HepG2 (cell line): ENCODE results near the gene C1RL. TPM values are rescaled to one million over a fixed set of nuclear protein-coding genes. Genes with fewer than 3 reads are reported as not detected.

Experiments
- ATAC-seq: fragments of 200-7000 bp; cut with Tn5 transposase; 3 replicates; pipeline ENCODE4 v1.9.1; 2020; ENCODE audit warnings: mild to moderate bottlenecking, moderate library complexity
- BruUV-seq: library from RNA; stranded (reverse); fragments of 400-500 nt; replicated peaks from 2 replicates; lab custom pipeline; 2021; lab: Mats Ljungman, UMichigan
- CTCF ChIA-PET: fragments of 300-600 bp; formaldehyde crosslinking; extraction: SDS; loops from one replicate; lab custom pipeline; 2021; ENCODE audit warnings: low total read pairs, inconsistent platforms, low intra/inter-chr PET ratio; lab: Yijun Ruan, JAX
- POLR2A ChIA-PET: fragments of 350-600 bp; sonication (Branson Sonifier 250); formaldehyde crosslinking; loops from one replicate; lab custom pipeline; 2020; ENCODE audit warnings: antibody characterized with exemption, inconsistent platforms; lab: Yijun Ruan, JAX
- DNase-seq: peaks from one replicate; pipeline ENCODE4 v3.0.0-alpha.2; 2015; ENCODE audit warnings: low spot score
- FAIRE-seq: peaks from 3 replicates; lab custom pipeline; 2011; peaks lifted over from hg19 to GRCh38; lab: Jason Lieb, UNC
- H2AFZ ChIP-seq: one replicate; pipeline ENCODE4 v1.6.1; 2011; ENCODE audit warnings: low read length, inconsistent platforms
- H3K27ac ChIP-seq: fragments of 300-600 bp; 3 replicates; pipeline ENCODE4 v1.8.0; 2011; ENCODE audit warnings: mixed run types, mild to moderate bottlenecking, mixed read lengths, low read length, inconsistent platforms; ENCODE audit not compliant: insufficient read depth; ENCODE audit errors: extremely low read length
- H3K27me3 ChIP-seq, 2 experiments: fragments of 200-600 bp in 1 of 2; 2 replicates in 1 of 2; 3 replicates in 1 of 2; pipeline versions ENCODE4 v1.6.0 to v1.8.0; 2011; ENCODE audit warnings: low read length in 2 of 2, mild to moderate bottlenecking in 2 of 2, moderate library complexity in 2 of 2, inconsistent platforms in 1 of 2; ENCODE audit not compliant: insufficient read depth in 2 of 2, control insufficient read depth in 1 of 2
- H3K36me3 ChIP-seq, 2 experiments: fragments of 200-600 bp in 1 of 2; replicated peaks in 1 of 2; 2 replicates in 1 of 2; 3 replicates in 1 of 2; pipeline versions ENCODE4 v1.5.1 to v1.8.0; 2011; ENCODE audit warnings: low read length in 2 of 2, inconsistent platforms in 1 of 2; ENCODE audit not compliant: insufficient read depth in 2 of 2, control insufficient read depth in 1 of 2
- H3K4me1 ChIP-seq: 2 replicates; pipeline ENCODE4 v1.5.1; 2012; ENCODE audit warnings: low read length, inconsistent platforms; ENCODE audit not compliant: insufficient read depth
- H3K4me2 ChIP-seq: 2 replicates; pipeline ENCODE4 v1.6.0; 2011; ENCODE audit warnings: low read depth, low read length, inconsistent platforms
- H3K4me3 ChIP-seq, 3 experiments: fragments of 200-600 bp in 1 of 3; sonication (generic), shearing (Covaris generic) in 1 of 3; replicated peaks in 1 of 3; 2 replicates each; pipeline ENCODE4 v1.5.1; 2011 to 2016; ENCODE audit warnings: low read length in 3 of 3, inconsistent platforms in 2 of 3, low read depth in 2 of 3, mild to moderate bottlenecking in 2 of 3, control low read depth in 1 of 3, mixed read lengths in 1 of 3; ENCODE audit not compliant: insufficient read depth in 1 of 3
- H3K79me2 ChIP-seq: one replicate; pipeline ENCODE4 v1.6.1; 2011; ENCODE audit warnings: low read length, inconsistent platforms; ENCODE audit not compliant: insufficient read depth
- H3K9ac ChIP-seq: 2 replicates; pipeline ENCODE4 v1.6.0; 2011; ENCODE audit warnings: mild to moderate bottlenecking, low read depth, low read length, inconsistent platforms; ENCODE audit not compliant: insufficient read depth
- H3K9me3 ChIP-seq: 2 replicates; pipeline ENCODE4 v1.5.1; 2012; ENCODE audit warnings: mild to moderate bottlenecking, low read length
- H4K20me1 ChIP-seq: 2 replicates; pipeline ENCODE4 v1.6.0; 2011; ENCODE audit warnings: inconsistent platforms, mild to moderate bottlenecking, low read length, moderate library complexity; ENCODE audit not compliant: insufficient read depth
- MTA1 ChIP-seq: sonication (generic); formaldehyde crosslinking; IDR thresholded peaks from 2 replicates; pipeline ENCODE4 v1.4.0; 2020; ENCODE audit warnings: missing genetic modification reagents, mild to moderate bottlenecking, borderline replicate concordance
- RBFOX2 ChIP-seq: fragments of 200-400 bp; formaldehyde crosslinking; IDR thresholded peaks from 2 replicates; pipeline ENCODE4 v1.6.1; 2017; ENCODE audit warnings: low read depth, mild to moderate bottlenecking, low read length
- WGBS: methylation state at CpG from one replicate; pipeline ENCODE4 v1.1.6; 2017; ENCODE audit warnings: low lambda C conversion rate; 5-methylcytosine and 5-hydroxymethylcytosine counted together
- in situ Hi-C: cut with HindIII; loops from 2 replicates; pipeline ENCODE4 v1.10.0; 2017; ENCODE audit warnings: low pct_unique_long_range_greater_than_20kb; ENCODE audit not compliant: extremely low pct_ligation_motif_present
- intact Hi-C: fragments of 100-400 bp; cut with micrococcal nuclease; formaldehyde crosslinking; loops from one replicate; pipeline ENCODE4 v1.10.0; 2022; ENCODE audit not compliant: unreplicated experiment
- polyA plus RNA-seq, 8 experiments: library from polyadenylated mRNA; depleted of rRNA in 3 of 8; stranded (reverse) in 7 of 8; unstranded in 1 of 8; fragments of >200 nt; fragmentation: Illumina TruSeq in 4 of 8; extraction: Trizol in 4 of 8; gene quantifications; 2 replicates each; pipeline versions ENCODE4 v1.2.1 to v1.2.3, GENCODE V29; 2011 to 2016; ENCODE audit warnings: low read depth in 4 of 8, missing spikeins in 1 of 8, mixed read lengths in 1 of 8; ENCODE audit not compliant: insufficient read depth in 1 of 8
- total RNA-seq, 5 experiments: library from RNA; depleted of rRNA; stranded (reverse); fragments of >200 nt; fragmentation: Illumina TruSeq; extraction: Trizol; gene quantifications; 2 replicates each; pipeline ENCODE4 v1.2.3, GENCODE V29; 2016; ENCODE audit warnings: low read depth in 1 of 5
- TF ChIP-seq, protein P1 (sequence below): IDR thresholded peaks from 2 replicates; pipeline ENCODE4 v1.4.0; 2020; ENCODE audit warnings: mild to moderate bottlenecking, missing genetic modification reagents

C1RL gene
- total and polyA plus RNA-seq, 2 of the 13 experiments (the other 11 are each of a cell fraction or from before 2014, with no cell fraction given), result 28.9 to 53.1 TPM

DNA sequence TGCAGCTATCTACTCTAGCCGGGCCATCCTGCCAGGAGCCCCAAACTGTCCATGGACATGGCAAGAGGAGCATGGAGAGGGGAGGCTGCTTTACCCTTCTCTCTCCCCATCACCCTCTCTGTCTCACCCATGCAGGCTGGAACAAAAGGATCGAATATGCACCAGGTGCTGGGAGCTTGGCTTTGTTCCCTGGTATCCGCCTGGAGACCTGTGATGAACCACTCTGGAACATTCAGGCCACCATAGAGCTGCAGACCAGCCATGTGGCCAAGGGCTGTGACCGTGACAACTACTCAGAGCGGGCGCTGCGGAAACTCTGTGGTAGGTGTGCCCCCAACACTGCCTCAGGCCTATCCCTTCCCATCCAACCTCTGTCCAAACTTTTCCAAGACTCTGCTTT is 27.1 kb upstream of the C1RL start (continued):
- TF ChIP-seq, protein P1, sequence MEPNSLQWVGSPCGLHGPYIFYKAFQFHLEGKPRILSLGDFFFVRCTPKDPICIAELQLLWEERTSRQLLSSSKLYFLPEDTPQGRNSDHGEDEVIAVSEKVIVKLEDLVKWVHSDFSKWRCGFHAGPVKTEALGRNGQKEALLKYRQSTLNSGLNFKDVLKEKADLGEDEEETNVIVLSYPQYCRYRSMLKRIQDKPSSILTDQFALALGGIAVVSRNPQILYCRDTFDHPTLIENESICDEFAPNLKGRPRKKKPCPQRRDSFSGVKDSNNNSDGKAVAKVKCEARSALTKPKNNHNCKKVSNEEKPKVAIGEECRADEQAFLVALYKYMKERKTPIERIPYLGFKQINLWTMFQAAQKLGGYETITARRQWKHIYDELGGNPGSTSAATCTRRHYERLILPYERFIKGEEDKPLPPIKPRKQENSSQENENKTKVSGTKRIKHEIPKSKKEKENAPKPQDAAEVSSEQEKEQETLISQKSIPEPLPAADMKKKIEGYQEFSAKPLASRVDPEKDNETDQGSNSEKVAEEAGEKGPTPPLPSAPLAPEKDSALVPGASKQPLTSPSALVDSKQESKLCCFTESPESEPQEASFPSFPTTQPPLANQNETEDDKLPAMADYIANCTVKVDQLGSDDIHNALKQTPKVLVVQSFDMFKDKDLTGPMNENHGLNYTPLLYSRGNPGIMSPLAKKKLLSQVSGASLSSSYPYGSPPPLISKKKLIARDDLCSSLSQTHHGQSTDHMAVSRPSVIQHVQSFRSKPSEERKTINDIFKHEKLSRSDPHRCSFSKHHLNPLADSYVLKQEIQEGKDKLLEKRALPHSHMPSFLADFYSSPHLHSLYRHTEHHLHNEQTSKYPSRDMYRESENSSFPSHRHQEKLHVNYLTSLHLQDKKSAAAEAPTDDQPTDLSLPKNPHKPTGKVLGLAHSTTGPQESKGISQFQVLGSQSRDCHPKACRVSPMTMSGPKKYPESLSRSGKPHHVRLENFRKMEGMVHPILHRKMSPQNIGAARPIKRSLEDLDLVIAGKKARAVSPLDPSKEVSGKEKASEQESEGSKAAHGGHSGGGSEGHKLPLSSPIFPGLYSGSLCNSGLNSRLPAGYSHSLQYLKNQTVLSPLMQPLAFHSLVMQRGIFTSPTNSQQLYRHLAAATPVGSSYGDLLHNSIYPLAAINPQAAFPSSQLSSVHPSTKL (CRISPR knock-in tag), result no peak

DNA sequence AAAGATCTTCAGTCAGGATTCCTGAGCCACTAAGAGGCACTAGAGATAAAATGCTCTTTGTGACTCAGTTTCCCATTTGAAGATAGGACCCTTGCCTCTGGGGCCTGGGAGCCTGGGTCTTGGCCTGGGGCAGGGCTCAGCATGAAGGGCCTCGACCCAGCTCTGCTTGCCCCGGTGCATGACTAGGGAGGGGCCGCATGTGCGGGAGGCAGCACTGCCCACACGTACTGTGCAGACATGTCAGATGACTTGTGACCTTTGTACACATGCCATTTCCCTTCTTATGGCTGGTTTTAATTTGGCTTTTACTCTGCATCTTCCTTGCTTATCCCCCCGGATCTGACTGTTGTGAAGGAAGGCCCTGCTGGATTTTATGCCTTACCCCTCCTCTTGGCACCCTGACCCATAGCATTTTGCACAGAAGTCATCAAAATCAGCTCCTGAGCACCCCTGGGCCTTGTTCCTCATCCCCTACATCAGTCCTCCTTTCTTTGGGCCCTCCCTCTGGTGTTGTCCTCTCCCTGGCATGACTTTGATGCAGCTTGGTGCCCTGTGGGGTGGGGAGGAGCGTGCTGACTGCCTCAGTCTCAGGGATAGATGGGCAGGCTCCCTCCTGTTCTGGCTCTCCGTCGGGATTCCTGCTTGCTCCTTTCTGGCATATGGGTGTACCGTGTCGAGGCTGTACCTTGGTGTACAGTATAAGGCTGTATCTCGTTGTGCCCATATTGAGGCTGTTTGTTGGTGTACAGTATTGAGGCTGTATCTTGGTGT is 25.6 kb upstream of the C1RL start:
- no peak for DNase-seq
- CTCF ChIA-PET, result no interaction called here
- POLR2A ChIA-PET, result no interaction called here

More for the DNA sequence above, 25.6 kb upstream of the C1RL start:
- peaks cover 12% of the 10 kb centered on the region for H4K20me1 ChIP-seq
- no peak overlapping the region for H3K9ac ChIP-seq
- BruUV-seq, result no TSS peak
- TF ChIP-seq RBFOX2 (0 out of 2 replicates have a peak, but pooled peaks have one; percentile 33), MTA1 (CRISPR knock-in tag) (no peak)
- no peak overlapping the region for H3K27ac ChIP-seq
- H3K4me2 ChIP-seq, result no peak overlapping the region
- ATAC-seq (no peak), FAIRE-seq (no peak)
- intact Hi-C loops, result no loop called here
- in situ Hi-C loops, result loop anchor here (5.0 kb wide), 1 partner anchor 53 kb away; the partner anchor contains the start of gene PEX5
- no peaks in the 10 kb centered on the region for H3K9me3 ChIP-seq
- H3K4me1 ChIP-seq, result peaks cover 16% of the 10 kb centered on the region
- no peak overlapping the region for H2AFZ ChIP-seq
- WGBS, result 95% methylated on average over 9 of the region's 12 CpGs
- peaks cover 16% of the 10 kb centered on the region for H3K79me2 ChIP-seq
- H3K27me3 ChIP-seq, result no peaks in the 10 kb centered on the region
- no peak overlapping the region for H3K4me3 ChIP-seq
- peaks cover 21 to 49% of the 10 kb centered on the region in 2 experiments; a peak in 4 of 5 replicates for H3K36me3 ChIP-seq
